Activated naive CD8-positive, alpha-beta T cell treated with anti-CD3 and anti-CD28 coated beads, Interleukin-2, amount 10 ng/mL, durations not matched to agents 7 days and 5 days (primary cell): ENCODE results near the gene SLC10A7. TPM values are rescaled to one million over a fixed set of nuclear protein-coding genes. Genes with fewer than 3 reads are reported as not detected.

ENCODE experiments used
- ATAC-seq: fragments of 150-1000 bp; cut with Tn5 transposase; one replicate; pipeline ENCODE4 v1.10.0; 2021; ENCODE audit warnings: low read depth, moderate library complexity
- POLR2A ChIA-PET: fragments of 350-600 bp; sonication (Branson Sonifier 250); formaldehyde crosslinking; loops from one replicate; lab custom pipeline; 2021; ENCODE audit warnings: antibody characterized with exemption; lab: Charles Lee
- DNase-seq: peaks from one replicate; pipeline ENCODE4 v3.0.0; 2021
- H3K27ac Mint-ChIP-seq: one replicate; pipeline ENCODE4 v1.8.0; 2022; ENCODE audit warnings: mild to moderate bottlenecking, mixed read lengths
- H3K27me3 Mint-ChIP-seq: one replicate; pipeline ENCODE4 v1.8.0; 2022; ENCODE audit warnings: mild to moderate bottlenecking, moderate library complexity, mixed read lengths
- H3K36me3 Mint-ChIP-seq: one replicate; pipeline ENCODE4 v1.8.0; 2021; ENCODE audit warnings: mild to moderate bottlenecking, mixed read lengths
- H3K4me1 Mint-ChIP-seq: one replicate; pipeline ENCODE4 v1.8.0; 2021; ENCODE audit warnings: mixed read lengths
- H3K4me3 Mint-ChIP-seq: one replicate; pipeline ENCODE4 v1.8.0; 2022; ENCODE audit warnings: mild to moderate bottlenecking, moderate library complexity, mixed read lengths
- H3K9me3 Mint-ChIP-seq: one replicate; pipeline ENCODE4 v1.8.0; 2021; ENCODE audit warnings: mixed read lengths
- total RNA-seq, 2 experiments: library from RNA; stranded (reverse); gene quantifications; one replicate each; pipeline ENCODE4 v1.2.3, GENCODE V29; 2021

Gene SLC10A7
- total RNA-seq, 2 experiments from 2014 or later: 19.5 to 19.7 TPM

DNA sequence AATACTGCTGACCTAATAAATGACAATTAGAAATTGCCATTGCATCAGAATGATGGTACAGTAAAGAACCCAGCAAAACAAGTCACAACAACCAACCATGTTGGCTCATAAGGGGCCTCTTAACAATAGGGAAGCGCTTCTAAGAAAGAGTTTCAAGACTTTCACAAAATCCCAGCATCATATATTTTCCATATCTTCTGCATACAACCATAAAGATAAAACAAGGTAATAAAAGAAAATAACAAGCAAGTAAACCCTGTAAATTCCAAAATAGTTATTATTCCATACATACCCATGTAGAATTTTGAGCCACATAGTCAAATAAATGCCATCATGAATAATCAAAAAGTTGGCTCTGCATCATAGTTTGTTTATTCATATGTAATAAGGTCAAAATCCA is 8.2 kb downstream of the SLC10A7 start:
- Mint-ChIP-seq H3K9me3 (no peaks in the 10 kb centered on the region), H3K4me1 (peaks cover 8% of the 10 kb centered on the region), H3K27ac (no peak overlapping the region), H3K27me3 (no peaks in the 10 kb centered on the region), H3K4me3 (no peak overlapping the region), H3K36me3 (peaks cover 21% of the 10 kb centered on the region)
- POLR2A ChIA-PET: no interaction called here
- ATAC-seq (no peak), DNase-seq (no peak)

DNA sequence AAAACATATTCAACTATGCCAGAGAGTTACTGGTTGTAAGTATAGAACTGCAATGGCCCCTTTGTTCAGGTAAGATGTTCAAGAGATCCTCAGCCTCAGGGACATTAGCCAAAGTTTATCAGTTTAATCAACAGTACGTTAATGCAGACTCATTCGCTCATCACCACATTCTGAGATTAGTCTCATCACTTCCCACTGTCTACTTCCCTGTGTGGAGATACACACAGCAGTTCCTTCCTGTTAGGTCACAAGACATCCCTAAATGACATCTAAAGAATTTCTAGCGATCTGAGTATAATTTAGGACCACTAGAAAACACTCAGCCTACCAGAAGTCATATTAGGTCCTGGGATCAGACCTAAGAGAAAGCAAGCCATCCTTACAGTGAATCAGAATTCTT is 10.4 kb downstream of the SLC10A7 start:
- Mint-ChIP-seq H3K9me3 (no peaks in the 10 kb centered on the region), H3K27me3 (no peaks in the 10 kb centered on the region), H3K36me3 (peaks cover 37% of the 10 kb centered on the region), H3K4me3 (no peak overlapping the region), H3K27ac (no peak overlapping the region), H3K4me1 (peaks cover 8% of the 10 kb centered on the region)
- ATAC-seq (no peak), DNase-seq (no peak)
- POLR2A ChIA-PET: no interaction called here

- H3K9me3 Mint-ChIP-seq: no peaks in the 10 kb centered on the region
- peaks cover 35% of the 10 kb centered on the region for H3K36me3 Mint-ChIP-seq
- H3K27ac Mint-ChIP-seq: no peak overlapping the region
- POLR2A ChIA-PET: no interaction called here
- no peak overlapping the region for H3K4me3 Mint-ChIP-seq
- H3K4me1 Mint-ChIP-seq: peaks cover 10% of the 10 kb centered on the region
- H3K27me3 Mint-ChIP-seq: no peaks in the 10 kb centered on the region
- DNase-seq (no peak), ATAC-seq (no peak)
These were observed 10.8 kb downstream of the SLC10A7 start for GRCh38 chr4:146510942-146511341.

GRCh38 chr4:146508229-146508939 is 13.4 kb downstream of the SLC10A7 start:
- no peaks in the 10 kb centered on the region for H3K9me3 Mint-ChIP-seq
- H3K4me3 Mint-ChIP-seq: no peak overlapping the region
- H3K36me3 Mint-ChIP-seq: peaks cover 36% of the 10 kb centered on the region
- peaks cover 10% of the 10 kb centered on the region for H3K4me1 Mint-ChIP-seq
- ATAC-seq: no peak
- no peak for DNase-seq
- no peaks in the 10 kb centered on the region for H3K27me3 Mint-ChIP-seq
- POLR2A ChIA-PET: no interaction called here
- H3K27ac Mint-ChIP-seq: no peak overlapping the region

DNA sequence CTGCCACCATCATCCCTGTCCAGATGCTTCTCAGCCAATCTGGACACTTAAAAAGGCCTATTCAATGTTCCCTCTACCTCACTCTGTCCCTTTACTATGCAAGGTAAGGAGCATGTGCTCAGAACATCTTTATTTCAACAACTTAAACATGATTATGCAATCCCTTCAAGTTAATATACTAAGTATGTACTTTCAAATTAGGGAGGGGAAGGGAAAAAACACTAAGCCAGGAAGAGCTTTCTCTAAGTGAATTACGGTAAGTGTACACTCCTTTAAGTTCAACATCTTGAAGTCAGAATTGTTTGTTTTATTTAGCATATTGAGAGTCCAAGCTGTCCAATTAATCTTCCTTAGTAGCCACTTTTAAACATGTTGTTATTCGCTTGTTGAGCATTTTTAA is 14.1 kb downstream of the SLC10A7 start:
- Mint-ChIP-seq H3K9me3 (no peaks in the 10 kb centered on the region), H3K27me3 (no peaks in the 10 kb centered on the region), H3K27ac (no peak overlapping the region), H3K4me3 (no peak overlapping the region), H3K36me3 (peaks cover 42% of the 10 kb centered on the region), H3K4me1 (peaks cover 10% of the 10 kb centered on the region)
- DNase-seq (no peak), ATAC-seq (no peak)
- POLR2A ChIA-PET: no interaction called here

DNA sequence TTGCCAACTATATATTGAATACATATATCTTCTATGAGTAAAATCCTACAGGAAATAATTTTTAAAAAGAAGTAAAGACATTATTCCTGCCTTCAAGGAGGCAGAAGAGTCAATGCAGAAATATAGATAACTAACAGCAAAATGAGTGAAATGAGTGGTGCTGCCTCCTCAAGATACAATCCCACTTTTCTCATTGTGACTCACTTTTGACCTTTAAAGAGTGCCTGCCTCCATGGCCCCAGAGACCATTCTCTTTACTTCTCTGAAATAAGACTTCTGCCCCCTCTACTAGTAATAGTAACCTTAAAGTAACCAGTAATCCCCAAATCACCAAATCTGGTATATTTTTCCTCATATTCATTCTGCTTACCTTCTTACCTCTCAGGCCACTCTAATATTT is 15.5 kb downstream of the SLC10A7 start:
- no peaks in the 10 kb centered on the region for H3K27me3 Mint-ChIP-seq
- H3K9me3 Mint-ChIP-seq: no peaks in the 10 kb centered on the region
- POLR2A ChIA-PET: no interaction called here
- DNase-seq (no peak), ATAC-seq (no peak)
- no peak overlapping the region for H3K4me3 Mint-ChIP-seq
- H3K4me1 Mint-ChIP-seq: peaks cover 5% of the 10 kb centered on the region
- no peak overlapping the region for H3K27ac Mint-ChIP-seq
- peaks cover 42% of the 10 kb centered on the region for H3K36me3 Mint-ChIP-seq

DNA sequence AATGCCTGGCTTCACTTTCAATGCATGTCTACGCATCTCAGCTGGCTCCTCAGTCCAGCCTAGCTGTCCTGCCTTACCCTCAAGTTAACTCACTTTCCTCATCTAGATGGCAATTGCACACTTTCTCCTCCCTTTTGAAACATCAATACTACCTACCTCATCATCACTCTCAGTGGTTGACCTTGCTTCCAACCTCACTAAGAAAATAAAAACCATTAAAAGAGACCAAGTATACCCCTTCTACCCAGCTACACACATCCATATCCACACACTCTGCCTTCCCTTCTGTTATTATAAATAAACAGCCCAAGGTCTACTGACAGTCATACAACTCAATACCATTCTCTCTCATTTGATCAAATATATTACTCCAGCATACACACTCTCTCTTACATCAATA is 21.5 kb downstream of the SLC10A7 start:
- H3K27me3 Mint-ChIP-seq: no peaks in the 10 kb centered on the region
- H3K4me3 Mint-ChIP-seq: no peak overlapping the region
- H3K9me3 Mint-ChIP-seq: no peaks in the 10 kb centered on the region
- peaks cover 14% of the 10 kb centered on the region for H3K36me3 Mint-ChIP-seq
- H3K4me1 Mint-ChIP-seq: peaks cover 2% of the 10 kb centered on the region
- POLR2A ChIA-PET: no interaction called here
- H3K27ac Mint-ChIP-seq: no peak overlapping the region
- DNase-seq (no peak), ATAC-seq (no peak)

- H3K4me3 Mint-ChIP-seq: no peak overlapping the region
- ATAC-seq (no peak), DNase-seq (no peak)
- H3K27me3 Mint-ChIP-seq: no peaks in the 10 kb centered on the region
- no peaks in the 10 kb centered on the region for H3K9me3 Mint-ChIP-seq
- H3K36me3 Mint-ChIP-seq: peaks cover 10% of the 10 kb centered on the region
- H3K27ac Mint-ChIP-seq: no peak overlapping the region
- peaks cover 2% of the 10 kb centered on the region for H3K4me1 Mint-ChIP-seq
- POLR2A ChIA-PET: no interaction called here
These were observed 23.4 kb downstream of the SLC10A7 start for GRCh38 chr4:146498291-146498690.

GRCh38 chr4:146495269-146495668 is 26.5 kb downstream of the SLC10A7 start:
- Mint-ChIP-seq H3K27ac (no peak overlapping the region), H3K4me1 (peaks cover 6% of the 10 kb centered on the region), H3K9me3 (peaks cover 2% of the 10 kb centered on the region), H3K27me3 (no peaks in the 10 kb centered on the region), H3K4me3 (no peak overlapping the region), H3K36me3 (peaks cover 14% of the 10 kb centered on the region)
- POLR2A ChIA-PET: no interaction called here
- no peak for DNase-seq
- ATAC-seq: no peak

DNA sequence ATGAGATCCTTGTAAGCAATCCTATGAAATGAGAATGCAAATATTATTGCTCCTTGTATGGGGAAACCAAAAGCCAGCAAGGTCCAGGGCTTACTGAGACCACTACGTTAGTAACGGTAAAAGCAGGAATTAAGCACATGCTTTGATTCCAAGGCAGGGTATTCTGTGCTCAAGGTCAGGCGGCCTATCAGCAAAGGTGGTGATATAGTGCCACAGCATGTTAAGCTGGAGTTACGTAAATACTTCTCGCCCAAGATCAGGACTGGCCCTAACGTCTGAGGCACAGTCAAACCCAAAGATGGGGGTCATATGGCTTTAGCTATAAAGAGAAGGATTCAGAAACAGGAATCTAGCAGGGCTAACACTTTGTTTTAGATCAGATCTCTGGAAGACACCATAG is 27.6 kb downstream of the SLC10A7 start:
- ATAC-seq (no peak), DNase-seq (no peak)
- peaks cover 10% of the 10 kb centered on the region for H3K4me1 Mint-ChIP-seq
- H3K4me3 Mint-ChIP-seq: no peak overlapping the region
- no peaks in the 10 kb centered on the region for H3K27me3 Mint-ChIP-seq
- POLR2A ChIA-PET: no interaction called here
- peaks cover 2% of the 10 kb centered on the region for H3K9me3 Mint-ChIP-seq
- H3K36me3 Mint-ChIP-seq: peaks cover 14% of the 10 kb centered on the region
- no peak overlapping the region for H3K27ac Mint-ChIP-seq

DNA sequence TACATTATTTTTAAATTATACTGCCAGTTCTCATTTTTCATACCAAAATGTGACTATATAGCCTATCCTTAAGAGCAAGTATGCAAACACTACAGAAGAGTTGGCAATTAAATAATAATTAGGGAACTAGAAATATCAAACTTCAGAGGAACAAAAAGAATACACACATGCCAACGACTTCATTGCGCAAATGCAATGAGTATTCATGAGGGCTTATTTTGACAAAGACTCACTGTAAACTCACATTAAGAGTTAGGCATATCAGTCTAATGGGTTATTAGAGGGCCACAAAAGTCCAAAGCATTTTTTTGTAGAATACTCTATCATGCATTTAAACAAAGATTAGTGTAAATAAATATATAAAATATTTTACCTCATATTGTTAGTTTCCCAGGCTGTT is 31.6 kb downstream of the SLC10A7 start:
- peaks cover 24% of the 10 kb centered on the region for H3K4me1 Mint-ChIP-seq
- H3K27me3 Mint-ChIP-seq: no peaks in the 10 kb centered on the region
- H3K9me3 Mint-ChIP-seq: peaks cover 4% of the 10 kb centered on the region
- ATAC-seq (no peak), DNase-seq (no peak)
- POLR2A ChIA-PET: no interaction called here
- H3K36me3 Mint-ChIP-seq: peaks cover 31% of the 10 kb centered on the region
- no peak overlapping the region for H3K27ac Mint-ChIP-seq
- H3K4me3 Mint-ChIP-seq: no peak overlapping the region

GRCh38 chr4:146488495-146489174 is 33.1 kb downstream of the SLC10A7 start:
- ATAC-seq: no peak
- no peak for DNase-seq
- Mint-ChIP-seq H3K4me1 (peaks cover 24% of the 10 kb centered on the region), H3K27ac (no peak overlapping the region), H3K4me3 (no peak overlapping the region), H3K9me3 (peaks cover 6% of the 10 kb centered on the region), H3K36me3 (peaks cover 38% of the 10 kb centered on the region), H3K27me3 (no peaks in the 10 kb centered on the region)
- POLR2A ChIA-PET: interaction anchor here (1.1 kb wide), 1 partner anchor 34 kb away, joined by 3 read pairs; no protein-coding TSS in a partner anchor

- POLR2A ChIA-PET: no interaction called here
- peaks cover 50% of the 10 kb centered on the region for H3K36me3 Mint-ChIP-seq
- peak overlapping the region; percentile 6 for H3K4me3 Mint-ChIP-seq
- H3K4me1 Mint-ChIP-seq: peaks cover 26% of the 10 kb centered on the region
- peak overlapping the region; percentile 48 for H3K27ac Mint-ChIP-seq
- DNase-seq: no peak
- H3K27me3 Mint-ChIP-seq: no peaks in the 10 kb centered on the region
- peaks cover 20% of the 10 kb centered on the region for H3K9me3 Mint-ChIP-seq
- ATAC-seq: peak; percentile 18
These were observed 35.2 kb downstream of the SLC10A7 start for GRCh38 chr4:146486565-146486964.

DNA sequence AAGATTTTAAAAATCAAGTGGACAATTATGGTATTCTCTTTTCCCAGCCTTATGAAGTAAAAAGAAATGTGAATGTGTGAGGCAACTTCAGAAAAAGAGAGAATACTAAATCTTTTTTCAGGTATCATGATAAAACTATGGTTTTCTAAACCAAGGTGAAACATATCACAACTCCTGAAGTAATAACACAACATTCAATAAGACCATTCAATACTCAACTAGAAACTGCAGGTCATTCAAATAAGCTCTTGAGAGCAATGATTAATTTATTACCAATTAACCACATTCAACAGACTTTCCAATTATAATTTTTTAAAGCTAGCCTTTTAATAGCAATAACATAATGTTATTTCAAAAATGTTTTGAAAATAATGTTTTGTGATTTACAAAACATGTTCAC is 35.8 kb downstream of the SLC10A7 start:
- DNase-seq (no peak), ATAC-seq (no peak)
- POLR2A ChIA-PET: no interaction called here
- Mint-ChIP-seq H3K4me1 (peaks cover 24% of the 10 kb centered on the region), H3K27me3 (no peaks in the 10 kb centered on the region), H3K4me3 (no peak overlapping the region), H3K36me3 (peaks cover 47% of the 10 kb centered on the region), H3K27ac (no peak overlapping the region), H3K9me3 (peaks cover 19% of the 10 kb centered on the region)
